ENCODE results near the gene OR2A5.

Gene OR2A5

DNA sequence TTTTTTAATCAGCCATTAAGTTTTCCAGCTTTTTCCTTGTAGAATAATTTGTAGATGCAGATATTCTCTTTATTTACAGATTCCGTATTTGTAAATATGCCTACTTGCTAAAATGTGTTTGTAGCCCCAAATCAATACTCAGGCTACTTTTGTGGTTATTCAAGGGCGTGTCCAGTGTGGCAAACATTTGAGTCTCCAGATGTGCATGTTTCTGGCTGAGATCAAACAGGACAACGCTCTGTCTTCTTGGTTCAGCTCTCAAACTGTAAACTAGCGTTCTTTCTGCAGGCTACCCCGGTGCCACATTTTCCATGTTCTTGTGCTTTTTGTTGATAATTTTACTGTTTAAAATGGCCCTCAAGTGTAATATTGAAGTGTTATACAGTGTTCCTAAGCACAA is 16.2 kb upstream of the OR2A5 start:
- no peaks in the 10 kb centered on the region for H3K36me3 ChIP-seq (ENCODE audit: control insufficient read depth, low read length)
- H3K27me3 ChIP-seq (ENCODE audit: control insufficient read depth, low read length): no peaks in the 10 kb centered on the region
- no peaks in the 10 kb centered on the region for H3K79me2 ChIP-seq (ENCODE audit: control insufficient read depth, low read length)
- H3K9me2 ChIP-seq (replicated peaks; ENCODE audit: control insufficient read depth, low read length): no peaks in the 10 kb centered on the region
- H3K4me1 ChIP-seq (ENCODE audit: control insufficient read depth, low read length): no peaks in the 10 kb centered on the region
- TF ChIP-seq, protein P1, sequence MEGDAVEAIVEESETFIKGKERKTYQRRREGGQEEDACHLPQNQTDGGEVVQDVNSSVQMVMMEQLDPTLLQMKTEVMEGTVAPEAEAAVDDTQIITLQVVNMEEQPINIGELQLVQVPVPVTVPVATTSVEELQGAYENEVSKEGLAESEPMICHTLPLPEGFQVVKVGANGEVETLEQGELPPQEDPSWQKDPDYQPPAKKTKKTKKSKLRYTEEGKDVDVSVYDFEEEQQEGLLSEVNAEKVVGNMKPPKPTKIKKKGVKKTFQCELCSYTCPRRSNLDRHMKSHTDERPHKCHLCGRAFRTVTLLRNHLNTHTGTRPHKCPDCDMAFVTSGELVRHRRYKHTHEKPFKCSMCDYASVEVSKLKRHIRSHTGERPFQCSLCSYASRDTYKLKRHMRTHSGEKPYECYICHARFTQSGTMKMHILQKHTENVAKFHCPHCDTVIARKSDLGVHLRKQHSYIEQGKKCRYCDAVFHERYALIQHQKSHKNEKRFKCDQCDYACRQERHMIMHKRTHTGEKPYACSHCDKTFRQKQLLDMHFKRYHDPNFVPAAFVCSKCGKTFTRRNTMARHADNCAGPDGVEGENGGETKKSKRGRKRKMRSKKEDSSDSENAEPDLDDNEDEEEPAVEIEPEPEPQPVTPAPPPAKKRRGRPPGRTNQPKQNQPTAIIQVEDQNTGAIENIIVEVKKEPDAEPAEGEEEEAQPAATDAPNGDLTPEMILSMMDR (IDR thresholded peaks at IDR 0.05; ENCODE audit: low read depth, low read length, poor library complexity, severe bottlenecking): no peak
- TF ChIP-seq EZH2phosphoT487 (IDR thresholded peaks at IDR 0.05; ENCODE audit: borderline replicate concordance, low read length): no peak
- H3K9me3 ChIP-seq (ENCODE audit: control insufficient read depth, insufficient read depth, low read length): no peaks in the 10 kb centered on the region
- H3K4me3 ChIP-seq (ENCODE audit: low read length): no peak overlapping the region
- no peak overlapping the region for H3K27ac ChIP-seq (ENCODE audit: low read depth, low read length)
- H3F3A ChIP-seq (ENCODE audit: control insufficient read depth, insufficient read depth): no peaks in the 10 kb centered on the region
- H3K4me2 ChIP-seq (ENCODE audit: low read length): no peak overlapping the region
- no peaks in the 10 kb centered on the region for H4K20me1 ChIP-seq (ENCODE audit: control insufficient read depth, insufficient read depth, low read depth, low read length)

DNA sequence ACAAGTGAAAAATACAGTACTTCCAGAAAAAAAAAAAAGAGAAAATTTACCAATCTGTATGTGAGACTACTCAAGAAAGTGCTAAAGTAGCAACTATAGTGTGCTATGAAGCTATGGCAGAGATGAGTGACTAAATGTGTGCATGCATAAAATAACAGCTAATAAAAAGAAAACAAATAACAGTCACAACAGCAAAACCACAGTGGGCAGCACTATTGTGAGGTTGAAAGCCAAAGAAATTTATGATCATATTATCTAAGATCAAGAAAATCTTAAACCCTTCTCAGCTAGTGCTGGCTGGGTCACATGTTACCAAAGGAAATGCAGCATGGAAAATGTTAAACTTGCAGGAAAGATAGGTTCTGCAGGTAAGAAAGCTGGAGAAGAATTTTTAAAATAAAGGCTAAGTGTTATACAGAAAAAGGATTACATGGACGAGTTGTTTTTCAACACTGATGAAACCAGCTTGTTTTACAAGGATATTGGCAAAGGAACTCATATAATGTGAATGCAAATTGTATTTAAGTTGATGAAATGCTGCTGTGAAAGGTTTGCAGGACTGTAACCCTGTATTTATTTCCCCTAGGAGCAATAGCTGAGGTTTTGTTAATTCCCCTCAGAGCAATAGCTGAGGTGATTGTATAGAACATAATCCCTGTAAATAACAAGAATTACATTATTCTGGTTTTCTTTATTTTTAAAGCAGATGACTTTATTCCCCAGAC is 15.6 kb upstream of the OR2A5 start:
- Histone ChIP-seq H3K4me2 (ENCODE audit: low read length) (no peak overlapping the region), H3K4me3 (ENCODE audit: low read length) (no peak overlapping the region), H3K9me3 (ENCODE audit: control insufficient read depth, insufficient read depth, low read length) (no peaks in the 10 kb centered on the region), H3K4me1 (ENCODE audit: control insufficient read depth, low read length) (no peaks in the 10 kb centered on the region), H3K36me3 (ENCODE audit: control insufficient read depth, low read length) (no peaks in the 10 kb centered on the region), H3K27me3 (ENCODE audit: control insufficient read depth, low read length) (no peaks in the 10 kb centered on the region), H3K27ac (ENCODE audit: low read depth, low read length) (no peak overlapping the region), H4K20me1 (ENCODE audit: control insufficient read depth, insufficient read depth, low read depth, low read length) (no peaks in the 10 kb centered on the region), H3K79me2 (ENCODE audit: control insufficient read depth, low read length) (no peaks in the 10 kb centered on the region), H3K9me2 (replicated peaks; ENCODE audit: control insufficient read depth, low read length) (no peaks in the 10 kb centered on the region), H3F3A (ENCODE audit: control insufficient read depth, insufficient read depth) (no peaks in the 10 kb centered on the region)
- TF ChIP-seq, protein P1 (IDR thresholded peaks at IDR 0.05; ENCODE audit: low read depth, low read length, poor library complexity, severe bottlenecking): no peak
- no peak for TF ChIP-seq EZH2phosphoT487 (IDR thresholded peaks at IDR 0.05; ENCODE audit: borderline replicate concordance, low read length)

DNA sequence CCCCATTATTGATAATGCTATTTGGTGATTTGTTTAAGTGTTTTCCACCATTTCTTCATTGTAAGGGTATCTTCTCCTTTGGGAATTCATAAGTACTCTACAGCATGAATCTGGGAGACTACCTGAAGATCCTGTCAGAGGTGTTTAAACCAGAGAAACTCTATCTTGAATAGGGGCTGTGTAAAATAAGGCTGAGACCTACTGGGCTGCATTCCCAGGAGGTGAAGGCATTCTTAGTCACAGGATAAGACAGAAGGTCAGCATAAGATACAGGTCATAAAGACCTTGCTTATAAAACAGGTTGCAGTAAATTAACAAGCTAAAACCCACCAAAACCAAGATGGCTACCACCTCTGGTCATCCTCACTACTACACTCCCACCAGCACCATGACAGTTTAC is 13.4 kb upstream of the OR2A5 start:
- H3K27me3 ChIP-seq (ENCODE audit: control insufficient read depth, low read length): no peaks in the 10 kb centered on the region
- no peaks in the 10 kb centered on the region for H3F3A ChIP-seq (ENCODE audit: control insufficient read depth, insufficient read depth)
- no peaks in the 10 kb centered on the region for H3K9me2 ChIP-seq (replicated peaks; ENCODE audit: control insufficient read depth, low read length)
- no peak overlapping the region for H3K27ac ChIP-seq (ENCODE audit: low read depth, low read length)
- no peak overlapping the region for H3K4me3 ChIP-seq (ENCODE audit: low read length)
- TF ChIP-seq EZH2phosphoT487 (IDR thresholded peaks at IDR 0.05; ENCODE audit: borderline replicate concordance, low read length): no peak
- TF ChIP-seq, protein P1 (IDR thresholded peaks at IDR 0.05; ENCODE audit: low read depth, low read length, poor library complexity, severe bottlenecking): no peak
- no peaks in the 10 kb centered on the region for H3K79me2 ChIP-seq (ENCODE audit: control insufficient read depth, low read length)
- H3K4me1 ChIP-seq (ENCODE audit: control insufficient read depth, low read length): no peaks in the 10 kb centered on the region
- no peaks in the 10 kb centered on the region for H3K36me3 ChIP-seq (ENCODE audit: control insufficient read depth, low read length)
- H4K20me1 ChIP-seq (ENCODE audit: control insufficient read depth, insufficient read depth, low read depth, low read length): no peaks in the 10 kb centered on the region
- no peak overlapping the region for H3K4me2 ChIP-seq (ENCODE audit: low read length)
- H3K9me3 ChIP-seq (ENCODE audit: control insufficient read depth, insufficient read depth, low read length): no peaks in the 10 kb centered on the region
